Activated T-helper 1 cell treated with anti-CD3 and anti-CD28 coated beads, Interleukin-12 subunit alpha, Interleukin-12 subunit beta, Interleukin-2, Interleukin-4 antibody, amounts not matched to agents 30 ng/mL and 10 ng/mL and 1 ng/mL, durations not matched to agents 14 hours and 24 hours and 36 hours (primary cell): ENCODE results near the gene HOPX. TPM values are rescaled to one million over a fixed set of nuclear protein-coding genes. Genes with fewer than 3 reads are reported as not detected.
"Not testable (repeated sequence)": the region's sequence is repeated elsewhere in the genome, so short reads cannot be mapped to it uniquely, and the experiment has no call there.

Source experiments
- DNase-seq: peaks from one replicate; pipeline ENCODE4 v3.0.0; 2021; ENCODE audit warnings: low spot score
- H3K27ac Mint-ChIP-seq: one replicate; pipeline ENCODE4 v1.8.0; 2021; ENCODE audit warnings: mild to moderate bottlenecking, mixed read lengths
- H3K27me3 Mint-ChIP-seq: one replicate; pipeline ENCODE4 v1.8.0; 2022; ENCODE audit warnings: mild to moderate bottlenecking, moderate library complexity, mixed read lengths; ENCODE audit not compliant: insufficient read depth
- H3K36me3 Mint-ChIP-seq: one replicate; pipeline ENCODE4 v1.8.0; 2021; ENCODE audit warnings: low read depth, mixed read lengths
- H3K4me1 Mint-ChIP-seq: one replicate; pipeline ENCODE4 v1.8.0; 2021; ENCODE audit warnings: low read depth, mixed read lengths
- H3K4me3 Mint-ChIP-seq: one replicate; pipeline ENCODE4 v1.8.0; 2021; ENCODE audit warnings: mild to moderate bottlenecking, moderate library complexity, mixed read lengths
- H3K9me3 Mint-ChIP-seq: one replicate; pipeline ENCODE4 v1.8.0; 2021; ENCODE audit warnings: mixed read lengths
- intact Hi-C: fragments of 100-400 bp; cut with micrococcal nuclease; formaldehyde crosslinking; loops from one replicate; pipeline ENCODE4 v1.15.1; 2024
- total RNA-seq: library from RNA; stranded (reverse); gene quantifications from 2 replicates; pipeline ENCODE4 v1.2.3, GENCODE V29; 2022

The HOPX gene
- total RNA-seq, 1 donor from 2014 or later = 121 TPM

DNA sequence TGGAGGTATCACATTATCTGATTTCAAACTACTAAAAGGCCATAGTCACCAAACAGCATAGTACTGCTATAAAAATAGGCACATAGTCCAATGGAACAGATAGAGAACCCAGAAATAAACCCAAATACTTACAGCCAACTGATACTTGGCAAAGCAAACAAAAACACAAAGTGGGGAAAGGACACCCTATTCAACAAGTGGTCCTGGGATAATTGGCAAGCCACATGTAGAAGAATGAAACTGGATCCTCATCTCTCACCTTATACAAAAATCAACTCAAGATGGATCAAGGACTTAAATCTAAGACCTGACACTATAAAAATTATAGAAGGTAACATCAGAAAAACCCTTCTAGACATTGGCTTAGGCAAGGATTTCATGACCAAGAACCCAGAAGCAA is 70.9 kb downstream of the HOPX start:
- H3K27ac Mint-ChIP-seq = not testable (repeated sequence)
- peaks cover 13% of the 10 kb centered on the region for H3K27me3 Mint-ChIP-seq

DNA sequence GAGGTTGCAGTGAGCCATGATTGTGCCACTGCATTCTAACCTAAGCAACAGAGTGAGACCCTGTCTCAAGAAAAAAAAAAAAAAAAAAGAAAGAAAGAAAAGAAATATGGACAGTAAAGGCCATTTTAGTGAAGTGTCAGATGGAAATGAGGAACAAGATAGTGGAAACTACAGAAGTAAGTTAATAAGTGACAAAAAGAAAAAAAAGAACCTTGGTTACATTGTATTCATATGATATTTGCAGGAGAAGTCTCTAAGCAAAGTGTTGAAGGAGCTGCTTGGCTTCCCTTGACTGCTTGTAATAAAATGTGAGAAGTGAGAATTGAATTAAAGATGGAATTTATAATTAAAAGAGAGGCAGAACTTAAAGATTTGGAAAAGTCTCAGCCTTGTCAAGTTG is 73.2 kb downstream of the HOPX start:
- intact Hi-C loops = no loop called here
- H3K4me3 Mint-ChIP-seq = no peak overlapping the region
- no peak overlapping the region for H3K27ac Mint-ChIP-seq
- peaks cover 12% of the 10 kb centered on the region for H3K27me3 Mint-ChIP-seq
- H3K9me3 Mint-ChIP-seq = no peaks in the 10 kb centered on the region
- peaks cover 2% of the 10 kb centered on the region for H3K36me3 Mint-ChIP-seq
- H3K4me1 Mint-ChIP-seq = no peaks in the 10 kb centered on the region
- DNase-seq = no peak

More for the DNA sequence above, 70.9 kb downstream of the HOPX start:
- DNase-seq, H3K36me3 Mint-ChIP-seq, H3K4me1 Mint-ChIP-seq, H3K4me3 Mint-ChIP-seq, intact Hi-C loops, H3K9me3 Mint-ChIP-seq: not testable (repeated sequence)

DNA sequence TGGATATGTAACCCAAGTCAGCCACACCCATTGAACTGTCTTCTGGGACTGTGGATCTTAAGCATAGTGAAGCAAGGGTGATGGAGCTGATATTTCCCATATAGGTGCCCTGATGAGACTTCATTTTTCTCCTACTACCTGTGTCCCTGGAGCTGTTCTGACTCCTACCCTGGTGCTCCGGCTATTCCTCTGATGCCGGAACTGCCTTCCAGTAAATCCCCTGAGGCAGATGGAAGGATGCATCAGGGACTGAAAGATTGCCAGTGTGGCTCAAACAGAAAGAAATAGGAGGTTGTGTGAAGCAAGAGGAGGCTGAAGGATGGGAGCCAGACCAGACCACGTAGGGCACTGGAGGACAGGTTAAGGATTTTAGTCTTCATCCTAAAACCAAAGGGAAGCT is 74.7 kb downstream of the HOPX start:
- intact Hi-C loops = no loop called here
- H3K27me3 Mint-ChIP-seq = peaks cover 10% of the 10 kb centered on the region
- no peaks in the 10 kb centered on the region for H3K9me3 Mint-ChIP-seq
- H3K4me1 Mint-ChIP-seq = no peaks in the 10 kb centered on the region
- H3K36me3 Mint-ChIP-seq = peaks cover 2% of the 10 kb centered on the region
- DNase-seq = no peak
- H3K4me3 Mint-ChIP-seq = no peak overlapping the region
- H3K27ac Mint-ChIP-seq = no peak overlapping the region

DNA sequence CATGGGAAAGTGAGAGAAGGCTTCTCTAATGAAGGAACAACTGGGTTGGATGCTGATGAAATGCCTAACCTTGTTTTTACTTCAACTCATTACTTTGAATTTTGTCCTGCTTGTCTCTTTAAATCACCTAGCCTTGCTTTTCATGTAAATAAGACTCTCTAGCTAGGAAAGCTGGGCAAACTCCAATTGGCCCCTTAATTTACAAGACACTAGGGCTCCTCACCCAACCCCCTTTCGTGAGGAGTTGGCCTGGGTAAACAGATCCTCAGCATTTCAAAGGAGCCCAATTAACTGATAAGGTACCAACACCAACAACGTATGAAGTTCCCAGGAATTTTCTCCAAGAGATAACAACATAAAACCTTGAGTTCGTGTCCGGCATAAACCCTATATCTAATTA is 75.6 kb downstream of the HOPX start:
- H3K9me3 Mint-ChIP-seq, intact Hi-C loops, H3K4me3 Mint-ChIP-seq, DNase-seq, H3K27ac Mint-ChIP-seq, H3K27me3 Mint-ChIP-seq, H3K36me3 Mint-ChIP-seq, H3K4me1 Mint-ChIP-seq: not testable (repeated sequence)

DNA sequence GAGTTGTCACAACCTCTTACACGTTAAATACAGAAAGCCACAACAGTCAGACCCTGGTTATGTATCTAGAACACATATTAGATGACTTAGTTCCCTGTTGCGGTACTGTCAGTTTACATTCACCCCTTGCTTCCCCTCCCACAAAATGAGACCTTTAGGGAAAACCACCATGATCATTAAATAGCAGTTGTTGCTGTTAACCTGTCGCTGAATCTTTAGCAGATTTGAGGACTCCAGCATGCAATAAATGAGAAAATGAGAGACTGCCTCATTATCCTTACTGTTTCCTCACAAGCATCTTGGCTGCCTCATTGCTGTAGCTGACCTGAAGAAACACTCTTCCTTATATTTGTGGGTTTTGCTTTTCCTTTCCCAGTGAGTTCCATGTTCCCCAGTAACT is 77.8 kb downstream of the HOPX start:
- intact Hi-C loops = no loop called here
- H3K36me3 Mint-ChIP-seq = peaks cover 2% of the 10 kb centered on the region
- H3K9me3 Mint-ChIP-seq = peaks cover 2% of the 10 kb centered on the region
- no peaks in the 10 kb centered on the region for H3K4me1 Mint-ChIP-seq
- H3K27me3 Mint-ChIP-seq = peaks cover 4% of the 10 kb centered on the region
- H3K4me3 Mint-ChIP-seq = no peak overlapping the region
- H3K27ac Mint-ChIP-seq = no peak overlapping the region
- no peak for DNase-seq

Other genes starting within 250 kb of the HOPX start
- gene PPAT, start 245.7 kb downstream of the HOPX start, total RNA-seq = 57.4 and 60.1 TPM in 2 replicates
- 305 and 306 TPM in 2 replicates for gene PAICS, start 245.0 kb downstream of the HOPX start, total RNA-seq
- 199 and 211 TPM in 2 replicates for gene SRP72, start 213.7 kb downstream of the HOPX start, total RNA-seq
- 0.13 and 0.32 TPM in 2 replicates for gene ARL9, start 175.5 kb downstream of the HOPX start, total RNA-seq
- not detected in 2 replicates for gene SPINK2, start 140.4 kb upstream of the HOPX start, total RNA-seq
- 52.4 and 60.0 TPM in 2 replicates for gene REST, start 226.6 kb upstream of the HOPX start, total RNA-seq